GM21423 (cell line): ENCODE data around the gene FTH1.
"Not testable (repeated sequence)": the region's sequence is repeated elsewhere in the genome, so short reads cannot be mapped to it uniquely, and the experiment has no call there.

ENCODE experiments used
- ATAC-seq: cut with Tn5 transposase; IDR thresholded peaks from one replicate; pipeline ENCODE4 v1.9.1; 2021; ENCODE audit warnings: mild to moderate bottlenecking, moderate library complexity; ENCODE audit not compliant: unreplicated experiment

The FTH1 gene

GRCh38 chr11:61978703-61979661 lies 11.5 kb upstream of the FTH1 start:
- no peak for ATAC-seq

GRCh38 chr11:61976813-61977475 lies 9.5 kb upstream of the FTH1 start:
- ATAC-seq: no peak

- no peak for ATAC-seq
These were observed 9.0 kb upstream of the FTH1 start for GRCh38 chr11:61976420-61976800.

- ATAC-seq: no peak
These were observed 8.4 kb upstream of the FTH1 start for GRCh38 chr11:61975638-61976419.

DNA sequence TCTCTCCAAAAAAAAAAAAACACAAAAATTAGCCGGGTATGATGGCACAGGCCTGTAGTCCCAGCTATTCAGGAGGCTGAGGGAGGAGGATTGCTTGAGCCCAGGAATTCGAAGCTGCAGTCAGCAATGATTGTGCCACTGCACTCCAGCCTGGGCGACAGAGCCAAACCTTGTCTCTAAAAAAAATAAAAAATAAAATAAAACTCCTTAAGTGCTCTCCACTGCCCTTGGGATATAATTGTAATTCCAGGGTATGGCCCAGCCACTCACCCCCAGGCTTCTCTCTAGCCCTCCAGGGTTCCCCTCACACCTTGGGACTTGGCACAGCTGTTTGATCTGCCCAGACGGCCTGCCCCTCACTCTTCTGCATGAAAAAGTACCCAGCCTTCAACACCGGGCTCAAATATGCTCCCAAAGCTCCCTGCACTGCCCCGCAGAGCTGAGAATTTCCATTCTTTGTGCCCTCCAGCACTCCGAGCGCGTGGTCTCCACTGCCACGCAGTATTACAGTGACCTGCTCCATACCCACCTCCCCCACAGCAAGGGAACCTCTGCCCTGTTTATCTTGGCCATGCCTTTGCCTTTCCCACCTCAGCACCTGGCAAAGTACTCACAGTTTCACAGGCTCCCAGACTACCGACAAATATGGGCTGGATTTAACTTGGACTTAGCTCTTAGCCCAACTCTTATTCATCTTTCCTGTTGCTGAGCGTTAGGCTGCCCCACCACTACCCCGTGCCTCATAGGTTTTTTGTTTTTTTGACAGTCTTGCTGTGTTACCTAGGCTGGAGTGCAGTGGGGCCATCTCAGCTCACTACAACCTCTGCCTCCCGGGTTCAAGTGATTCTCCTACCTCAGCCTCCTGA lies 7.6 kb upstream of the FTH1 start:
- no peak for ATAC-seq

- no peak for ATAC-seq
These were observed 6.2 kb upstream of the FTH1 start for GRCh38 chr11:61973476-61974162.

- no peak for ATAC-seq
These were observed 5.4 kb upstream of the FTH1 start for GRCh38 chr11:61972672-61973475.

- ATAC-seq: no peak
These were observed 4.8 kb upstream of the FTH1 start for GRCh38 chr11:61972112-61972671.

DNA sequence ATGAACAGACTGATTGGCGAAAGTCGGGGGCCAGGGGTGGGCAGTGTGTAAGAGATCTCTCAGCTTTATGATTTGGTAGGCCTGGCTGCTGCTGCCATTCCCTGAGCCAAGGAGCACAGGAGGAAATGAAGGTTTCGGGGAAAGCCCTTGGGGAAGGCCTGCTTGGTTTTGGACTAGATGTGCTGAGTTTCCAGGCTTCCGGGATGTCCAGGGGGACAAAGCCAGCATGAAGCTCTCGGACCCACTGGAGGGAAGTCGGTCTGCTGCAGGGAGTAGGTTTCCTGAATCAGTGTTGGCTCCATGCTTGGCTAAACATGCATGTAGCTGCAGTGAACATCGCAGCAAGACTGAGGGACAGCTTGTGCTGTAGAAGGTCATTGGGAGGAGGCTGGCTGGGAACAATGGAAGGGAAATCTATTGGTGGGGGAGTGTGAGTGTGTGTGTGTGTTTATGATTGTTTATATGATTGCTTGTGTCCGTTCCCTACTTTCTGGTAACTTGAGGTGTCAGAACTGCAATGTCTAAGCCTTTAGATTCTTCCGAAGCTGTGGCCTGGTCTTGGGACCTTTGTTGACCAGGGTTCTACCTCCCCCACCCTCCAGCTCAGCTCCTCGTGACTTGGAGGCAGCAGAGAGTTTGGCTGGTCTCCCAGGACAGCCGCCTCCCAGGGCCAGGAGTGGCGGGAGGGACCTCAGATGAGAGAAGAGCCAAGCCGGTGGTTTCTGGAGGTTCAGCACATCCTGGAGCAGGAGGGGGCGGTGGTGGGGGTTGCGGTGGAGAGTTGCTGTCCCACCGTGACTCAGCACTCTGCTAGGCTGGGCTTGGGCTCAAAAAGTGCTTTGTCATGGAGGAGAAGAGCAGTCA lies 4.0 kb upstream of the FTH1 start:
- ATAC-seq: no peak

DNA sequence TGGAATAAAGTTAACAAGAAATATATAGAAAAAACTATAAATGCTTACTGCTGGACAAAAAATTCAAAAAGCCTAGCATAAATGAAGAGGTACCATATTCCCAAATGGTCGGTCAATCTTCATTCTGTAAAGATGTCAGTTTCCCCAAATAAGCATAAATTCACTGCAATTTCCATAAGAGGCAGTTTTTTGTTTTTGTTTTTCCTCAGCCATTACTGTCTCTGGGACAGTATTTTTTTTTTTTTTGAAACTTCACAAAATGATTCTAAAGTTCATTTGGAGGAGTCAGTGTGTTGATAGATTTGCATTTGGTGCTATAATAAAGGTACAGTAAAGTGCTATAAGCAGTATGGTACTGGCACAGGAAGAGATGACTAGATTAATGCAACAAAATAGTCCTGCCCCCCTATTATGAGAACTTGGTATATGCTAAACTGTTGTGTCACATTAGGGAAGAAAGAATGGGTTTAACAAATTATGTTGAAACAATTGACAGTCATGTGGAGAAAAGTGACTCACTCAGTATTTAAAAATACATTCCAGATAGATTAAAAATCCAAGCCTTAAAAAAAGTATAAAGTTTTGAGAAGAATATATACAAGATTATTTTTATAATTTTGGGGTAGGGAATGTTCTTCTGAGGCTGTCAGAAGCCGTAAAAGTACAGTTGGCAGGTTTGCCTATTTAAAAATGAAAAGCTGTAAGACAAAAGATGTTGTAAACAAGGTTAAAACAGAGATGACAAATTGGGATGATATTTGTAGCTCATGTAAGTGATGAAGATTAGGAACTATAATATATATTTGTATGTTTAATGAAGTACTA lies 2.6 kb upstream of the FTH1 start:
- no peak for ATAC-seq

- ATAC-seq: no peak
These were observed 1.9 kb upstream of the FTH1 start for GRCh38 chr11:61969391-61969758.

- ATAC-seq: no peak
These were observed 1.4 kb upstream of the FTH1 start for GRCh38 chr11:61968758-61969390.

DNA sequence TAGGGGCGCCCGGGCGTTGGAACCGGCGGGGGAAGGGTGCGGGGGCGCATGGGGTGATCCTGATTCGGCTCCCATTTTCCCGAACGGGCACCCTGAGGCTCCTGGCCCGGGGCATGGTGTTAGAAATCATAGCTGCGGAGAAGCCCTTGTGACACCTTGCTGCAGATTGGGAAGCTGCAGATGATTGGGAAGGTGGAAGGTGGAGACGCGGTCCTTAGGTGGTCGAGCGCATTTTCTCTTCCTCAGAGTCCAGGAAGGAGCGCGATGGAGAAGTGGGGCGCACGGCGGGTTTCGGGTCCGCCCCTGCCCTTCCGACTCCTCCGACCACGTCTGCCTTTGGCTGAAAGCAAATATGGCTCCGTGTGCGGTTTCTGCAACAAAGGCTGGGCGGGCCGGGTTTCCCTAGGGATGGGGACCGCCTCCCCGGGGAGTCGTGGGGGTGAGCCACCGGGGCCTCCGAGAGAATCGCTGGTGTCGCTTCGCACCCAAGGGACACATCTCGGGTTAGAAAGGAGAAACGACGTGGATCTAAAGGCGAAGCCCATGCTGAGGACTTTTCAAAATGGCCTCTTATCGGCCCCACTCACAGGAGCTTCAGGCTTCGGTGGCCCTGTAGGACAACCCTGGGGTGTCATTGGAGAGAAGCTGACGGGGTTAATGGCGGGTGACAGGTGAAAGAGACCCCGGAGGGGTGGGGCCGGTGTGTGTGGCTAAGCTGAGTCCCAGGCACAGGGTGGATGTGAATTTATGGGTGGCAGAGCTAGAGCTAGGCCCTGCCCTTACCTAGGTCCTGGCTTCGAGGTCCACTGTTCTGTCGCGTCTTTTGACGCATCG lies 707 bp upstream of the FTH1 start:
- ATAC-seq: no peak

DNA sequence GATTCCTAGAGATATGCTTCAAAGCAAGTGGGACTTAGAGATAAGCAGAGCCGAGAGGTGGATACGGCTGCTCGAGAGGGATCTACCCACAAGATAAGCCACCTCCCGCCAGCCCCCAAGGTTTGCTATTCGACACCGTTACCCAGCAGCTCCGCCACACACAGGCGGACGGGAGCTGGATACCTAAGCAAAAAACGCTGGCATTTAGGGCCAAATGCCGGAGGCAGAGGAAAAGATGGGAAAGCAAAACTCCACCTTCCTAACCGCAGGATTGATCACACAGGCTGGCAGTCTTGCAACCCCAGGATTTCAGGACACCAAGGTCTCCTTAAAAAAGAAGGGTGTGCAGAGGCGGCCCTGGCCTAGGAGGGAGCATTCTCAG lies 709 bp downstream of the FTH1 start:
- no peak for ATAC-seq

GRCh38 chr11:61964666-61965271 lies 2.7 kb downstream of the FTH1 start:
- ATAC-seq: not testable (repeated sequence)
